SKM-1 treated with dmso at 0.1 percent for 144 hours (cell line): ENCODE data around the gene MYO18B.

Source experiments
- DNase-seq: peaks from one replicate; lab custom pipeline; 2025; ENCODE audit not compliant: unreplicated experiment; lab: John Stamatoyannopoulos, UW

Gene MYO18B

GRCh38 chr22:25939384-25939783 is 197.4 kb downstream of the MYO18B start:
- no peak for DNase-seq

- DNase-seq, result no peak
Observed at GRCh38 chr22:25940479-25940878, 198.5 kb downstream of the MYO18B start.

GRCh38 chr22:25941365-25941960 is 199.5 kb downstream of the MYO18B start:
- DNase-seq, result no peak

GRCh38 chr22:25942115-25942855 is 200.3 kb downstream of the MYO18B start:
- no peak for DNase-seq

- no peak for DNase-seq
Observed at GRCh38 chr22:25942856-25943411, 200.9 kb downstream of the MYO18B start.

- no peak for DNase-seq
Observed at GRCh38 chr22:25950111-25950510, 208.1 kb downstream of the MYO18B start.

GRCh38 chr22:25953276-25953675 is 211.3 kb downstream of the MYO18B start:
- no peak for DNase-seq

- no peak for DNase-seq
Observed at GRCh38 chr22:25953919-25954318, 211.9 kb downstream of the MYO18B start.

GRCh38 chr22:25955323-25955722 is 213.3 kb downstream of the MYO18B start:
- DNase-seq, result no peak

GRCh38 chr22:25956801-25957200 is 214.8 kb downstream of the MYO18B start:
- DNase-seq, result no peak

- DNase-seq, result no peak
Observed at GRCh38 chr22:25959818-25960774, 218.1 kb downstream of the MYO18B start.

- DNase-seq, result no peak
Observed at GRCh38 chr22:25961699-25962098, 219.7 kb downstream of the MYO18B start.

- no peak for DNase-seq
Observed at GRCh38 chr22:25962711-25963110, 220.7 kb downstream of the MYO18B start.

- DNase-seq, result no peak
Observed at GRCh38 chr22:25964961-25965730, 223.2 kb downstream of the MYO18B start.

- DNase-seq, result no peak
Observed at GRCh38 chr22:25966448-25966913, 224.5 kb downstream of the MYO18B start.

GRCh38 chr22:25969286-25969685 is 227.3 kb downstream of the MYO18B start:
- DNase-seq, result no peak

GRCh38 chr22:25969901-25970300 is 227.9 kb downstream of the MYO18B start:
- DNase-seq, result no peak

GRCh38 chr22:25970374-25970911 is 228.5 kb downstream of the MYO18B start:
- no peak for DNase-seq

- DNase-seq, result no peak
Observed at GRCh38 chr22:25970999-25971811, 229.2 kb downstream of the MYO18B start.
